Keratinocyte (primary cell): ENCODE data around the gene UPF3A. TPM values are rescaled to one million over a fixed set of nuclear protein-coding genes. Genes with fewer than 3 reads are reported as not detected.
"Not testable (repeated sequence)": the region's sequence is repeated elsewhere in the genome, so short reads cannot be mapped to it uniquely, and the experiment has no call there.

Experiments
- DNase-seq: peaks from one replicate; pipeline ENCODE4 v3.0.0-alpha.2; 2011; ENCODE audit warnings: low read depth, missing footprints, low spot score
- FAIRE-seq: peaks from 2 replicates; lab custom pipeline; 2011; peaks lifted over from hg19 to GRCh38; lab: Jason Lieb, UNC
- H2AFZ ChIP-seq: 2 replicates; pipeline ENCODE4 v1.6.0; 2012; ENCODE audit warnings: low read length, control low read depth, inconsistent platforms; ENCODE audit not compliant: control insufficient read depth
- H3K27ac ChIP-seq: 2 replicates; pipeline ENCODE4 v1.5.1; 2011; ENCODE audit warnings: low read length; ENCODE audit not compliant: control insufficient read depth, insufficient read depth
- H3K27me3 ChIP-seq: 3 replicates; pipeline ENCODE4 v1.6.0; 2011; ENCODE audit warnings: low read length; ENCODE audit not compliant: control insufficient read depth, insufficient read depth; ENCODE audit errors: extremely low read depth
- H3K36me3 ChIP-seq, 2 experiments: 2 replicates in 1 of 2; 3 replicates in 1 of 2; pipeline ENCODE4 v1.5.1; 2011; ENCODE audit warnings: low read length in 2 of 2, mild to moderate bottlenecking in 1 of 2; ENCODE audit not compliant: control insufficient read depth in 2 of 2, insufficient read depth in 2 of 2; ENCODE audit errors: extremely low read depth in 1 of 2
- H3K4me1 ChIP-seq: 3 replicates; pipeline ENCODE4 v1.5.1; 2011; ENCODE audit warnings: low read length; ENCODE audit not compliant: control insufficient read depth, insufficient read depth; ENCODE audit errors: extremely low read depth
- H3K4me2 ChIP-seq: 3 replicates; pipeline ENCODE4 v1.6.0; 2011; ENCODE audit warnings: low read depth, low read length; ENCODE audit not compliant: control insufficient read depth, insufficient read depth; ENCODE audit errors: extremely low read depth
- H3K4me3 ChIP-seq, 3 experiments: fragments of 200-600 bp in 1 of 3; sonication (generic) in 1 of 3; 2 replicates in 2 of 3; 3 replicates in 1 of 3; pipeline ENCODE4 v1.5.1; 2011 to 2016; ENCODE audit warnings: low read length in 3 of 3, mild to moderate bottlenecking in 3 of 3, control low read depth in 2 of 3, inconsistent platforms in 1 of 3, low read depth in 1 of 3, mixed read lengths in 1 of 3, mixed run types in 1 of 3, moderate library complexity in 1 of 3; ENCODE audit not compliant: control insufficient read depth in 2 of 3, insufficient read depth in 2 of 3; ENCODE audit errors: extremely low read depth in 1 of 3
- H3K79me2 ChIP-seq: 2 replicates; pipeline ENCODE4 v1.6.0; 2012; ENCODE audit warnings: low read length; ENCODE audit not compliant: control insufficient read depth, insufficient read depth
- H3K9ac ChIP-seq: 3 replicates; pipeline ENCODE4 v1.6.0; 2011; ENCODE audit warnings: low read length; ENCODE audit not compliant: control insufficient read depth, insufficient read depth; ENCODE audit errors: extremely low read depth
- H3K9me1 ChIP-seq: 3 replicates; pipeline ENCODE4 v1.6.0; 2011; ENCODE audit warnings: low read length; ENCODE audit not compliant: control insufficient read depth, insufficient read depth; ENCODE audit errors: extremely low read depth
- H3K9me3 ChIP-seq: 2 replicates; pipeline ENCODE4 v1.5.1; 2012; ENCODE audit warnings: low read depth, low read length; ENCODE audit not compliant: control insufficient read depth
- H4K20me1 ChIP-seq: 3 replicates; pipeline ENCODE4 v1.6.0; 2011; ENCODE audit warnings: low read length; ENCODE audit not compliant: control insufficient read depth, insufficient read depth; ENCODE audit errors: extremely low read depth
- EZH2 ChIP-seq: IDR thresholded peaks from one replicate; pipeline ENCODE4 v1.6.1; 2012; ENCODE audit warnings: inconsistent platforms, mild to moderate bottlenecking, low read length, moderate library complexity
- dilution Hi-C: fragments of 300-500 bp; cut with MboI; formaldehyde crosslinking; loops from one replicate; pipeline ENCODE4 v1.7.0; 2020; ENCODE audit warnings: low sequenced_read_pairs; ENCODE audit not compliant: extremely low pct_ligation_motif_present
- polyA plus RNA-seq, 5 experiments: library from polyadenylated mRNA; depleted of rRNA in 3 of 5; stranded (reverse) in 3 of 5; stranded (forward) in 1 of 5; unstranded in 1 of 5; fragments of >200 nt; gene quantifications; 1 replicate in 1 of 5; 2 replicates in 3 of 5; 3 replicates in 1 of 5; pipeline versions ENCODE4 v1.2.1 to v1.2.3, GENCODE V29; 2011 to 2012; ENCODE audit warnings: missing spikeins in 2 of 5, low read depth in 1 of 5, low replicate concordance in 1 of 5
- TF ChIP-seq, protein P1 (sequence below), 3 experiments: IDR thresholded peaks in 1 of 3; conservative IDR thresholded peaks in 1 of 3; optimal IDR thresholded peaks in 1 of 3; 2 replicates in 2 of 3; 3 replicates in 1 of 3; pipeline versions ENCODE3 to v1.5.1; 2011; ENCODE audit warnings: low read length in 3 of 3, mild to moderate bottlenecking in 3 of 3, moderate library complexity in 2 of 3, control low read depth in 1 of 3, inconsistent platforms in 1 of 3; ENCODE audit not compliant: insufficient read depth in 2 of 3; ENCODE audit errors: extremely low read depth in 1 of 3

UPF3A gene
- polyA plus RNA-seq, 1 donor (not counting 4 experiments of a cell fraction or from before 2014, with no cell fraction given) = 60.8 TPM

DNA sequence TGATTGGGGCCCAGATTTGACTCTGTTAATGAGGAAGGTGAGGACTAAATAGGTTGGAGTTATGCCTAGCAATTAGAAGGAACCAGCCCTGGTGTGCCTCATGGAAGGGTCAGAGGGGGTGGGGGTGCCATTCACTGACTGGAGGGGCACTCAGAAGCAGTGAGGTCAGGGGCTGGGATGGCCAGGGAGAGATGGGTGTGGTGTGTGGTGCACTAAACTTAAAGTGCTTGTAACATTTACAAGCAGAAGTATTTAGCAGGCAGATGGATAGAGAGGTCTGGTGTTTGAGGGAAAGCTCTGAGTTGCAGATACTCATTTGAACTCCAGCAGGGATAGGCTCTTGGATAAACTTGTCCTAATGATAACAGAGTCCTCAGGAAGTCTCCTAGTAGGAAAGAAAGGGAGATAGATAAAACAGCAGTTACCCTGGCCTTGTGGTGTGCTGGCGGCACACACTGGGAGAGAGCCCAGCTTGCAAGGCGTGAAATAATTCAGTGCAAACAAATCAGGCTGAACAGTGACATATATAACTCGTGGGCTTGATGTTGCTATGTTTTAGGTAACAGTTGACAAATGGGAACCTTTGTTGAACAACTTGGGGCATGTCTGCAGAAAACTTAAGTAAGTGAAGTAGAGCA, 20.0 kb upstream of the UPF3A start:
- FAIRE-seq = no peak
- Histone ChIP-seq H3K9me3 (no peaks in the 10 kb centered on the region), H3K9ac (no peak overlapping the region), H3K27ac (no peak overlapping the region), H3K9me1 (no peaks in the 10 kb centered on the region), H3K27me3 (no peaks in the 10 kb centered on the region), H4K20me1 (no peaks in the 10 kb centered on the region), H3K79me2 (no peaks in the 10 kb centered on the region), H3K4me3 (no peak overlapping the region), H3K36me3 (peaks cover 33 to 48% of the 10 kb centered on the region in 2 experiments), H3K4me2 (no peak overlapping the region), H3K4me1 (no peaks in the 10 kb centered on the region), H2AFZ (no peak overlapping the region)
- no peak for DNase-seq
- dilution Hi-C loops = no loop called here
- TF ChIP-seq, protein P1, sequence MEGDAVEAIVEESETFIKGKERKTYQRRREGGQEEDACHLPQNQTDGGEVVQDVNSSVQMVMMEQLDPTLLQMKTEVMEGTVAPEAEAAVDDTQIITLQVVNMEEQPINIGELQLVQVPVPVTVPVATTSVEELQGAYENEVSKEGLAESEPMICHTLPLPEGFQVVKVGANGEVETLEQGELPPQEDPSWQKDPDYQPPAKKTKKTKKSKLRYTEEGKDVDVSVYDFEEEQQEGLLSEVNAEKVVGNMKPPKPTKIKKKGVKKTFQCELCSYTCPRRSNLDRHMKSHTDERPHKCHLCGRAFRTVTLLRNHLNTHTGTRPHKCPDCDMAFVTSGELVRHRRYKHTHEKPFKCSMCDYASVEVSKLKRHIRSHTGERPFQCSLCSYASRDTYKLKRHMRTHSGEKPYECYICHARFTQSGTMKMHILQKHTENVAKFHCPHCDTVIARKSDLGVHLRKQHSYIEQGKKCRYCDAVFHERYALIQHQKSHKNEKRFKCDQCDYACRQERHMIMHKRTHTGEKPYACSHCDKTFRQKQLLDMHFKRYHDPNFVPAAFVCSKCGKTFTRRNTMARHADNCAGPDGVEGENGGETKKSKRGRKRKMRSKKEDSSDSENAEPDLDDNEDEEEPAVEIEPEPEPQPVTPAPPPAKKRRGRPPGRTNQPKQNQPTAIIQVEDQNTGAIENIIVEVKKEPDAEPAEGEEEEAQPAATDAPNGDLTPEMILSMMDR (optimal IDR thresholded peaks at IDR 0.05 in 1 of 3, IDR thresholded peaks at IDR 0.05 in 1 of 3, conservative IDR thresholded peaks at IDR 0.05 in 1 of 3; ENCODE audit: extremely low read depth in 1 of 3, insufficient read depth in 2 of 3, low read length in 3 of 3) = no peak
- TF ChIP-seq EZH2 = no peak

DNA sequence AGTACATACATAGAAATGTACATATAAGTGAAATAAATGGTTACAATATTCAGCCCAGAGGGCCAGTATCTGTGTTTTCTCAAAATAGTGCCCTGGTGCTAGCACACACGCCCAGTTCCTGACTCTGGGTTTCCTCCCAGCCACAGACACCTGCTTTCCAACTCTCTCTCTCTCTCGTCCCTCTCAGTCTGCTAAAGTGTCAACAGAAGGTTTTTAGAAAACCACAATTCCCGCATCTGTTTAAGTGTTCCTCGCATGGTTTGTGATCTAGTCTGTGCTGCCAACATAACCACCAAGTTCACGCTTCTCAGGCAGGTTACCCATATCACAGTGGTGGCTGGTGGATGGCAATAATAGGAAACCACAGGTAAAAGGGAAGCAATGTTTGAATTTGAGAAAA, 17.8 kb upstream of the UPF3A start:
- TF ChIP-seq EZH2 = no peak
- TF ChIP-seq, protein P1 (optimal IDR thresholded peaks at IDR 0.05 in 1 of 3, IDR thresholded peaks at IDR 0.05 in 1 of 3, conservative IDR thresholded peaks at IDR 0.05 in 1 of 3; ENCODE audit: extremely low read depth in 1 of 3, insufficient read depth in 2 of 3, low read length in 3 of 3) = no peak
- no peaks in the 10 kb centered on the region for H3K9me3 ChIP-seq
- FAIRE-seq (no peak), DNase-seq (no peak)
- H3K36me3 ChIP-seq = peaks cover 27 to 47% of the 10 kb centered on the region in 2 experiments
- no peak overlapping the region for H3K4me3 ChIP-seq
- no peak overlapping the region for H3K27ac ChIP-seq
- H3K9ac ChIP-seq = no peak overlapping the region
- no peaks in the 10 kb centered on the region for H4K20me1 ChIP-seq
- no peaks in the 10 kb centered on the region for H3K79me2 ChIP-seq
- no peaks in the 10 kb centered on the region for H3K27me3 ChIP-seq
- H3K9me1 ChIP-seq = no peaks in the 10 kb centered on the region
- no peaks in the 10 kb centered on the region for H3K4me1 ChIP-seq
- H2AFZ ChIP-seq = no peak overlapping the region
- no peak overlapping the region for H3K4me2 ChIP-seq
- dilution Hi-C loops = no loop called here

DNA sequence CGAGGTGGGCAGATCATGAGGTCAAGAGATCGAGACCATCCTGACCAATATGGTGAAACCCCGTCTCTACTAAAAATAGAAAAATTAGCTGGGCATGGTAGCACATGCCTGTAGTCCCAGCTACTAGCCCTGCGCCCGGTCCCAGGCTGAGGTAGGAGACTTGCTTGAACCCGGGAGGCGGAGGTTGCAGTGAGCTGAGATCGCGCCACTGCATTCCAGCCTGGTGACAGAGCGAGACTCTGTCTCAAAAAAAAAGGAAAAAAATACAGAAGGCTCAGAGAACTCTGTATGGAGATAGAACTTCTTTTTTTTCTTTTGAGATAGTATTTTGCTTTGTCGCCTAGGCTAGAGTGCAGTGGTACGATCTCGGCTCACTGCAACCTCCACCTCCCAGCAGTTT, 17.1 kb upstream of the UPF3A start:
- H3K9ac ChIP-seq, dilution Hi-C loops, DNase-seq, H2AFZ ChIP-seq, H3K4me3 ChIP-seq, H4K20me1 ChIP-seq, FAIRE-seq, H3K27ac ChIP-seq, H3K4me2 ChIP-seq, H3K9me3 ChIP-seq, H3K27me3 ChIP-seq, H3K4me1 ChIP-seq, H3K9me1 ChIP-seq, H3K79me2 ChIP-seq: not testable (repeated sequence)
- H3K36me3 ChIP-seq = peaks cover 23 to 52% of the 10 kb centered on the region in 2 experiments
